DLD1 (cell line): ENCODE measurements around the gene MTR.

Source experiments
- in situ Hi-C: cut with HindIII; loops from 2 replicates; pipeline ENCODE4 v1.10.0; 2017; ENCODE audit warnings: low sequenced_read_pairs

Gene MTR

GRCh38 chr1:236795035-236795756, at the start of gene MTR:
Gene MTR, plus strand, starts transcription at chr1:236795292. Its CDS starts 412 bp downstream, at chr1:236795704.
- in situ Hi-C loops: no loop called here

- in situ Hi-C loops: no loop called here
Measured at GRCh38 chr1:236746785-236747184, 48.3 kb upstream of the MTR start.

- in situ Hi-C loops: no loop called here
Measured at GRCh38 chr1:236747311-236747985, 47.6 kb upstream of the MTR start.

- in situ Hi-C loops: no loop called here
Measured at GRCh38 chr1:236748268-236748870, 46.7 kb upstream of the MTR start.

GRCh38 chr1:236750928-236751327, 44.2 kb upstream of the MTR start:
- in situ Hi-C loops: no loop called here

- in situ Hi-C loops: no loop called here
Measured at GRCh38 chr1:236751385-236751784, 43.7 kb upstream of the MTR start.

GRCh38 chr1:236751935-236752334, 43.2 kb upstream of the MTR start:
- in situ Hi-C loops: no loop called here

- in situ Hi-C loops: no loop called here
Measured at GRCh38 chr1:236753516-236753915, 41.6 kb upstream of the MTR start.

DNA sequence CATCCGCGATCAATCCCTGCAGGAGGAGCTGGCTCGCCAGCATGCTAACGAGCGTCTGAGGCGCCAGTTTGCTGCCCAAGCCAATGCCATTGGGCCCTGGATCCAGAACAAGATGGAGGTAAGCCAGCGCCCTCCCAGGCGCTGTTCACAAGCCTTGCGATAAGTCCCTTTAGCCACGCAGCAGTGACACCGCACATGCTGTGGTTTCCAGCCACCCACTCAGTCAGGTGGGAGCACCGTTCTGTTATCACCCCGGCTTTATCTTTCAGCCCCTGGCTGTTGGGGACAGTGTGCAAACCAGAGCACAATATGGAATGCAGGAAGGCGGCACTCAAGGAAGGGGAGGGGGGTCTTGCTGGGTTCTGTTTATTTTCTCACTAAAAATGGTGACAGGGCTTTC, 41.1 kb upstream of the MTR start:
- in situ Hi-C loops: no loop called here

DNA sequence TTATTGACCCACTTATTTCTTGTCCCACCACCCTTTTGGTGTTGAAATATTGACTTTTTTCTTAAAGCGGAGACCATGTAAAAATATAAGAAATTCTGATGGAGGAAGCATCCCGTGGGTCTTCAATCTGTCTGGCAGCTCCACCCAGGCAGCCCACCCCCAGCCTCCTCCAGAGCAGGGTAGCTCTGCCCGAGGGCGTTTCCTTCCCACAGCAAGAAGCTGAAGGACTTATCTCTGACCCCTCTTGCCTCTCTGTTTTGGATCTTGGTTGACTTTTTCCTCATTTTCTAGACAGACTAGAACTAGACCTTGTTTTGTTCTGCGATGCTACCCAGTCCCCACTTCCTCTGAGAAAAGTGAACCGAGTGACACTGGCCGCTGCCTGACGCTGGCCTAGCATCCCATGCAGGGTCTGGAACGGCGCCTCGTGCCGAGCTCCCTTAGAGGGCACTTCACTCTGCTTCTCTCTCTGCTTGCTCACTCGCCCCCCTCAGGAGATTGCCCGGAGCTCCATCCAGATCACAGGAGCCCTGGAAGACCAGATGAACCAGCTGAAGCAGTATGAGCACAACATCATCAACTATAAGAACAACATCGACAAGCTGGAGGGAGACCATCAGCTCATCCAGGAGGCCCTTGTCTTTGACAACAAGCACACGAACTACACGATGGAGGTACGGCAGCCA, 40.4 kb upstream of the MTR start:
- in situ Hi-C loops: no loop called here

DNA sequence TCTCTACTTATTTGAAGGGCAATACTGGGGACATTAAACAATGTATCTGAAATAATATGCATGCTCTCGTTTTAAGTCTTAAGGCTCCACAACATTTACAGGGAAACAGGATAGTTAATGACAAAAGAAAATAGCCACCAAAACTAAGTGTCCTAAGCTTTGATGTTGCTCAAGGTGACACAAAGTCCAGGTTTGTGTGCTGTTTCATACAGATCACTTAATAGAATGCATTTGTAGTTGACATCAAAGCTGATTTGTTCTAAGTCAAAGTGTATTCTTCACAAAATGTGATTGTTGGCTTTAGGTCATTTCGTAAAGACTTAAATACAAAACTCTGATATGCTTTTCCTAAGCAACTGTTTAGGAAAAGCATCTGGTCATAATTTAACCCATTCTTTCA, 37.5 kb upstream of the MTR start:
- in situ Hi-C loops: no loop called here

- in situ Hi-C loops: no loop called here
Measured at GRCh38 chr1:236759252-236759859, 35.7 kb upstream of the MTR start.

DNA sequence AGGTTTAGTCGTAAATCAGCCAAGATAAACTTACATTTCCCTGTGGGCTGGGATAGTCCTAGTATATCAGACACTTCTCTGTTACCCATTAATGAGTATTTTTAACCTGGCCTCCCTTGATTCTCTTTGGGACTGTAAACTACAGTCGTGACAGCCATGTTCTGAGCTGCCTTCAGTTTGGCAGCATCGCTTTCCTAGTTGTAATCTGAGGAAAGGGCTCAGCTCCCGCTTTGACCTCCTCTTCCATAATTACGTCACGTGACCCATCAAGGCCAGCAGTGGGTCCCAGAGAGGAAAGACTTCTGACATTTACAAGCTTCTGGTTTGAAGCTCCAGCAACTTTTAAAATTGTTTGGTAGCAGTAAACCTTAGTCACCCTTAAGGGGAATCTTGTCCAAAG, 34.6 kb upstream of the MTR start:
- in situ Hi-C loops: no loop called here

DNA sequence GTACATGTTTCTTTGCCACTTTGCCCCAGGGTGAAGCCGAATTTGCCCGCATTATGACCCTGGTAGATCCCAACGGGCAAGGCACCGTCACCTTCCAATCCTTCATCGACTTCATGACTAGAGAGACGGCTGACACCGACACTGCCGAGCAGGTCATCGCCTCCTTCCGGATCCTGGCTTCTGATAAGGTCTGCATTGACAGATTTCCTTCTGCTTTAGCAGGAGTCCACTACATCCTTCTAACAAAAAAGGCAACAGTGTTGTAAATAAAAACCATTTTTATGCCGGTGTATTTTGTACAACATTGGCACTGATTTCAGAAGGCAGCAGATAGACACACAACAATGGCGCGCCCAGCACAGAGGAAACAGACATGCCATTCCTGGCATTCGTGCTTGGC, 34.1 kb upstream of the MTR start:
- in situ Hi-C loops: no loop called here

- in situ Hi-C loops: no loop called here
Measured at GRCh38 chr1:236761397-236762132, 33.5 kb upstream of the MTR start.

GRCh38 chr1:236762410-236762809, 32.7 kb upstream of the MTR start:
- in situ Hi-C loops: no loop called here

- in situ Hi-C loops: no loop called here
Measured at GRCh38 chr1:236765831-236766230, 29.3 kb upstream of the MTR start.

GRCh38 chr1:236766506-236766905, 28.6 kb upstream of the MTR start:
- in situ Hi-C loops: no loop called here

- in situ Hi-C loops: no loop called here
Measured at GRCh38 chr1:236767276-236767675, 27.8 kb upstream of the MTR start.

DNA sequence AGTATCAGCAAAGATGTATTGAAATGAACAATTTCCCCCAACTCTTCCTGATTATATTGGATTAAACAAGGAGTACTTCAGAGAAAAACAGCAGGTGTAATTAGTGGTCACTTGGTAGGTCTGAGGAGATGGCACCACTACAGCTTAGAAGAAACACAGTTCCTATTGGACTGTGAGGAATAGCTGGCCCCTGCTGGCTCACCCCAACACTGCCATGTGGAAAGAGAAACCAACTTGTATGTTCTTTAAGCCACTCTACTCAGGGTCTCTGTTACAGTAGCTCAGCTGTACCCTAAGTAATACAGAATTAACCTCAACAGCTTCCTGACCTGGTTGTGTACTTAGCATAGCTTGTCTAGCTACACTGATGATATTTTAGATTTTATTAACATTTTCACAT, 26.5 kb upstream of the MTR start:
- in situ Hi-C loops: no loop called here

- in situ Hi-C loops: no loop called here
Measured at GRCh38 chr1:236773919-236774318, 21.2 kb upstream of the MTR start.
